GM12878 (cell line): Measurements from ENCODE around the gene AFF2. TPM values are rescaled to one million over a fixed set of nuclear protein-coding genes. Genes with fewer than 3 reads are reported as not detected.

ENCODE experiments used
- ATAC-seq: fragments of 200-7000 bp; cut with Tn5 transposase; 3 replicates; pipeline ENCODE4 v1.9.1; 2020; ENCODE audit warnings: mild to moderate bottlenecking, moderate library complexity
- BruUV-seq: library from RNA; stranded (reverse); fragments of 400-500 nt; replicated peaks from 2 replicates; lab custom pipeline; 2021; lab: Mats Ljungman, UMichigan
- CTCF ChIA-PET: fragments of 300-600 bp; sonication (Branson Sonifier 250); formaldehyde crosslinking; extraction: SDS; loops from one replicate; lab custom pipeline; 2021; ENCODE audit warnings: inconsistent platforms; lab: Yijun Ruan, JAX
- POLR2A ChIA-PET: fragments of 350-600 bp; formaldehyde crosslinking; extraction: SDS; loops from one replicate; lab custom pipeline; 2021; ENCODE audit warnings: inconsistent platforms; lab: Charles Lee
- RAD21 ChIA-PET: fragments of 300-600 bp; sonication (Branson Sonifier 250); formaldehyde crosslinking; loops from one replicate; lab custom pipeline; 2023; ENCODE audit warnings: antibody characterized with exemption; ENCODE audit not compliant: unreplicated experiment; lab: Charles Lee
- SMC1A ChIA-PET: fragments of 300-600 bp; sonication (Branson Sonifier 250); formaldehyde crosslinking; loops from one replicate; lab custom pipeline; 2023; ENCODE audit not compliant: unreplicated experiment, uncharacterized antibody; lab: Charles Lee
- DNase-seq: peaks from one replicate; pipeline ENCODE4 v3.0.0-alpha.2; 2011; ENCODE audit warnings: low read depth, low spot score
- FAIRE-seq: peaks from 3 replicates; lab custom pipeline; 2011; peaks lifted over from hg19 to GRCh38; lab: Jason Lieb, UNC
- H2AFZ ChIP-seq: 2 replicates; pipeline ENCODE4 v1.6.0; 2011; ENCODE audit warnings: low read depth, low read length, control low read depth; ENCODE audit not compliant: control insufficient read depth
- H3K27ac ChIP-seq: 2 replicates; pipeline ENCODE4 v1.5.1; 2011; ENCODE audit warnings: control low read depth; ENCODE audit not compliant: control insufficient read depth, insufficient read depth
- H3K27me3 ChIP-seq, 2 experiments: replicated peaks in 1 of 2; 2 replicates each; pipeline versions ENCODE4 v1.6.0 to v1.6.1; 2011; ENCODE audit warnings: low read length in 1 of 2; ENCODE audit not compliant: control insufficient read depth in 2 of 2, insufficient read depth in 2 of 2
- H3K36me3 ChIP-seq, 2 experiments: 2 replicates each; pipeline ENCODE4 v1.5.1; 2011; ENCODE audit warnings: low read length in 1 of 2; ENCODE audit not compliant: control insufficient read depth in 2 of 2, insufficient read depth in 2 of 2
- H3K4me1 ChIP-seq: 2 replicates; pipeline ENCODE4 v1.6.1; 2011; ENCODE audit warnings: mild to moderate bottlenecking, low read length, moderate library complexity, mixed read lengths; ENCODE audit not compliant: control insufficient read depth, insufficient read depth
- H3K4me2 ChIP-seq: 2 replicates; pipeline ENCODE4 v1.6.0; 2011; ENCODE audit warnings: control low read depth; ENCODE audit not compliant: control insufficient read depth, insufficient read depth
- H3K4me3 ChIP-seq: fragments of 200-600 bp; sonication (generic); 2 replicates; pipeline ENCODE4 v1.5.1; 2016
- H3K79me2 ChIP-seq: 2 replicates; pipeline ENCODE4 v1.6.0; 2011; ENCODE audit warnings: low read length; ENCODE audit not compliant: control insufficient read depth, insufficient read depth
- H3K9ac ChIP-seq: 2 replicates; pipeline ENCODE4 v1.8.0; 2011; ENCODE audit warnings: low read length, control low read depth, mixed read lengths; ENCODE audit not compliant: control insufficient read depth, insufficient read depth
- H3K9me3 ChIP-seq: replicated peaks from 3 replicates; pipeline ENCODE4 v1.5.1; 2011; ENCODE audit warnings: mild to moderate bottlenecking, low read length; ENCODE audit not compliant: control insufficient read depth, insufficient read depth
- H4K20me1 ChIP-seq: 2 replicates; pipeline ENCODE4 v1.6.0; 2011; ENCODE audit not compliant: control insufficient read depth, insufficient read depth
- E2F4 ChIP-seq: IDR thresholded peaks from 2 replicates; pipeline ENCODE4 v1.6.1; 2012; ENCODE audit warnings: low read depth, low read length, improper control_type of control experiment
- NFXL1 ChIP-seq: fragments of 450-650 bp; IDR thresholded peaks from 2 replicates; pipeline ENCODE4 v1.6.1; 2017; ENCODE audit warnings: antibody characterized with exemption, mild to moderate bottlenecking, borderline replicate concordance
- PBX3 ChIP-seq: IDR thresholded peaks from 2 replicates; pipeline ENCODE4 v1.6.1; 2011; ENCODE audit warnings: mild to moderate bottlenecking, low read depth, low read length, moderate library complexity; ENCODE audit not compliant: insufficient replicate concordance
- SREBF1 ChIP-seq: IDR thresholded peaks from 2 replicates; pipeline ENCODE4 v1.6.1; 2012; ENCODE audit warnings: mild to moderate bottlenecking, low read length
- TAF1 ChIP-seq: IDR thresholded peaks from 2 replicates; pipeline ENCODE4 v1.6.1; 2011; ENCODE audit warnings: mild to moderate bottlenecking, low read depth, low read length, borderline replicate concordance
- WGBS: methylation state at CpG from one replicate; pipeline ENCODE4 v1.1.6; 2016; ENCODE audit warnings: low lambda C conversion rate; ENCODE audit not compliant: insufficient replicate concordance, insufficient coverage; ENCODE audit errors: missing lambda C conversion rate; 5-methylcytosine and 5-hydroxymethylcytosine counted together
- in situ Hi-C: fragments of 300-500 bp; cut with MboI; formaldehyde crosslinking; loops from 9 replicates; pipeline ENCODE4 v1.14.3; 2018; ENCODE audit warnings: mixed read lengths
- intact Hi-C: fragments of 100-400 bp; cut with micrococcal nuclease; formaldehyde crosslinking; loops from one replicate; pipeline ENCODE4 v1.14.2; 2022; ENCODE audit not compliant: unreplicated experiment
- polyA plus RNA-seq, 11 experiments: library from polyadenylated mRNA; depleted of rRNA in 4 of 11; unstranded in 6 of 11; stranded (reverse) in 5 of 11; fragments of >200 nt; fragmentation: Nextera tagmentation in 4 of 11; fragmentation: Illumina TruSeq in 1 of 11; extraction: Ambion mirVana in 4 of 11; extraction: Trizol in 1 of 11; gene quantifications; 1 replicate in 1 of 11; 2 replicates in 10 of 11; pipeline versions ENCODE4 v1.2.1 to v1.2.3, GENCODE V29; 2011 to 2016; ENCODE audit warnings: inconsistent platforms in 2 of 11, missing spikeins in 2 of 11, low read depth in 1 of 11
- total RNA-seq, 4 experiments: library from RNA; depleted of rRNA in 3 of 4; stranded (reverse); fragments of >200 nt in 3 of 4; fragmentation: Illumina TruSeq in 1 of 4; extraction: Trizol in 1 of 4; gene quantifications; 2 replicates each; pipeline versions ENCODE4 v1.2.1 to v1.2.3, GENCODE V29; 2013 to 2021

AFF2 gene
- total and polyA plus RNA-seq, 10 of the 15 experiments (the other 5 are each of a cell fraction or from before 2014, with no cell fraction given): under 0.01 to 0.03 TPM; not detected in 8

GRCh38 chrX:149022485-149022884 is 522.1 kb downstream of the AFF2 start:
- H3K36me3 ChIP-seq: no peaks in the 10 kb centered on the region

More at GRCh38 chrX:149022485-149022884, 522.1 kb downstream of the AFF2 start:
- Histone ChIP-seq H3K9ac (no peak overlapping the region), H3K4me2 (no peak overlapping the region), H3K27ac (no peak overlapping the region), H3K27me3 (no peaks in the 10 kb centered on the region), H4K20me1 (no peaks in the 10 kb centered on the region), H3K79me2 (no peaks in the 10 kb centered on the region), H2AFZ (no peak overlapping the region), H3K4me1 (no peaks in the 10 kb centered on the region), H3K4me3 (no peak overlapping the region), H3K9me3 (no peaks in the 10 kb centered on the region)
- no peak for DNase-seq
- WGBS: 38% methylated on average over 2 of the region's 2 CpGs
- ATAC-seq: no peak
- FAIRE-seq: no peak
- POLR2A ChIA-PET: no interaction called here
- SMC1A ChIA-PET: interaction anchor here (0.7 to 4.3 kb wide), 10 partner anchors 9 to 176 kb away, joined by 3 to 20 read pairs (median 4); no protein-coding TSS in a partner anchor
- TF ChIP-seq SREBF1 (no peak), PBX3 (no peak), TAF1 (no peak), E2F4 (no peak), NFXL1 (no peak)
- RAD21 ChIA-PET: no interaction called here
- intact Hi-C loops: no loop called here
- no TSS peak for BruUV-seq
- in situ Hi-C loops: no loop called here
- CTCF ChIA-PET: no interaction called here
